ENCODE results near the gene CDK5RAP2.

DNA sequence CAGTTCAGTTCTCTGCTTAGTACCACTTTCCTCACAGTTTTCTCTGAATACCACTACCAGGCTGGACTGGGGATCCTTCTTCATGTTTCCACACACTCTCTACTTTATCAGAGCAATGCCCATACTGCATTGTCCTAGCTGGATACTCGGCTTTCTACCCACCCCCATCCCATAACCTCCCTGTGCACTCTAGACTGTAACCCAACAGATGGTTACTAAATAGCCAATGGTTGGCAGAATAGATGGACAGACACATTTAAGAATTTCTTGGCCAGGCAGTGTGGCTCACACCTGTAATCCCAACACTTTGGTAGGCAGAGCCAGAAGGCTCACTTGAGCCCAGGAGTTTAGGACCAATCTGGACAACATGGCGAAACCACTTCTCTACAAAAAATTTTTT is 22.8 kb downstream of the CDK5RAP2 start:
- TF ChIP-seq, protein P1, sequence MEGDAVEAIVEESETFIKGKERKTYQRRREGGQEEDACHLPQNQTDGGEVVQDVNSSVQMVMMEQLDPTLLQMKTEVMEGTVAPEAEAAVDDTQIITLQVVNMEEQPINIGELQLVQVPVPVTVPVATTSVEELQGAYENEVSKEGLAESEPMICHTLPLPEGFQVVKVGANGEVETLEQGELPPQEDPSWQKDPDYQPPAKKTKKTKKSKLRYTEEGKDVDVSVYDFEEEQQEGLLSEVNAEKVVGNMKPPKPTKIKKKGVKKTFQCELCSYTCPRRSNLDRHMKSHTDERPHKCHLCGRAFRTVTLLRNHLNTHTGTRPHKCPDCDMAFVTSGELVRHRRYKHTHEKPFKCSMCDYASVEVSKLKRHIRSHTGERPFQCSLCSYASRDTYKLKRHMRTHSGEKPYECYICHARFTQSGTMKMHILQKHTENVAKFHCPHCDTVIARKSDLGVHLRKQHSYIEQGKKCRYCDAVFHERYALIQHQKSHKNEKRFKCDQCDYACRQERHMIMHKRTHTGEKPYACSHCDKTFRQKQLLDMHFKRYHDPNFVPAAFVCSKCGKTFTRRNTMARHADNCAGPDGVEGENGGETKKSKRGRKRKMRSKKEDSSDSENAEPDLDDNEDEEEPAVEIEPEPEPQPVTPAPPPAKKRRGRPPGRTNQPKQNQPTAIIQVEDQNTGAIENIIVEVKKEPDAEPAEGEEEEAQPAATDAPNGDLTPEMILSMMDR (IDR thresholded peaks at IDR 0.05): no peak
- TF ChIP-seq POLR2A (IDR thresholded peaks at IDR 0.05): no peak
- TF ChIP-seq POLR2AphosphoS5 (IDR thresholded peaks at IDR 0.05; ENCODE audit: insufficient read depth in 1 of 2, low read depth in 1 of 2): no peak

Measured in vagina (tissue), 2 donors.